ENCODE measurements around the gene CLEC16A.

Gene CLEC16A

GRCh38 chr16:11125936-11126335, 181.6 kb downstream of the CLEC16A start:
- DNase-seq (ENCODE audit: low spot score) = no peak

GRCh38 chr16:11126399-11127054, 182.2 kb downstream of the CLEC16A start:
- no peak for DNase-seq (ENCODE audit: low spot score)

- DNase-seq (ENCODE audit: low spot score) = no peak
Observed at GRCh38 chr16:11127610-11128195, 183.3 kb downstream of the CLEC16A start.

- DNase-seq (ENCODE audit: low spot score) = no peak
Observed at GRCh38 chr16:11128211-11129141, 184.1 kb downstream of the CLEC16A start.

- no peak for DNase-seq (ENCODE audit: low spot score)
Observed at GRCh38 chr16:11129378-11129781, 185.0 kb downstream of the CLEC16A start.

GRCh38 chr16:11130978-11131665, 186.8 kb downstream of the CLEC16A start:
- no peak for DNase-seq (ENCODE audit: low spot score)

GRCh38 chr16:11131706-11132105, 187.3 kb downstream of the CLEC16A start:
- no peak for DNase-seq (ENCODE audit: low spot score)

GRCh38 chr16:11133344-11133943, 189.1 kb downstream of the CLEC16A start:
- DNase-seq (ENCODE audit: low spot score) = no peak

GRCh38 chr16:11134722-11135463, 190.5 kb downstream of the CLEC16A start:
- no peak for DNase-seq (ENCODE audit: low spot score)

GRCh38 chr16:11135464-11135973, 191.2 kb downstream of the CLEC16A start:
- DNase-seq (ENCODE audit: low spot score) = no peak

- DNase-seq (ENCODE audit: low spot score) = peak; percentile 49
Observed at GRCh38 chr16:11136600-11136999, 192.2 kb downstream of the CLEC16A start.

- DNase-seq (ENCODE audit: low spot score) = no peak
Observed at GRCh38 chr16:11138022-11138768, 193.8 kb downstream of the CLEC16A start.

GRCh38 chr16:11138769-11139325, 194.5 kb downstream of the CLEC16A start:
- no peak for DNase-seq (ENCODE audit: low spot score)

GRCh38 chr16:11139326-11140097, 195.1 kb downstream of the CLEC16A start:
- no peak for DNase-seq (ENCODE audit: low spot score)

GRCh38 chr16:11140098-11140375, 195.7 kb downstream of the CLEC16A start:
- no peak for DNase-seq (ENCODE audit: low spot score)

- no peak for DNase-seq (ENCODE audit: low spot score)
Observed at GRCh38 chr16:11140466-11140865, 196.1 kb downstream of the CLEC16A start.

GRCh38 chr16:11140867-11141266, 196.5 kb downstream of the CLEC16A start:
- no peak for DNase-seq (ENCODE audit: low spot score)

- no peak for DNase-seq (ENCODE audit: low spot score)
Observed at GRCh38 chr16:11141409-11142260, 197.3 kb downstream of the CLEC16A start.
